T-cell (primary cell): Measurements from ENCODE around the gene NPC1L1. TPM values are rescaled to one million over a fixed set of nuclear protein-coding genes. Genes with fewer than 3 reads are reported as not detected.

Experiments used
- ATAC-seq, 4 experiments: fragments of 200-7000 bp in 3 of 4; fragments of 150-1000 bp in 1 of 4; cut with Tn5 transposase; replicated peaks in 1 of 4; 1 replicate in 3 of 4; 2 replicates in 1 of 4; pipeline ENCODE4 v1.10.0; 2021; ENCODE audit warnings: moderate library complexity in 3 of 4, mild to moderate bottlenecking in 2 of 4, moderate number of reproducible peaks in 1 of 4
- CTCF ChIA-PET, 2 donors: fragments of 300-600 bp; sonication (Branson Sonifier 250); formaldehyde crosslinking; loops; one replicate each; lab custom pipeline; 2022; ENCODE audit warnings: antibody characterized with exemption in 2 of 2; lab: Charles Lee
- POLR2A ChIA-PET, 2 donors: fragments of 300-600 bp; sonication (Branson Sonifier 250); formaldehyde crosslinking; loops; one replicate each; lab custom pipeline; 2022; ENCODE audit warnings: antibody characterized with exemption in 2 of 2; lab: Charles Lee
- DNase-seq, 35 experiments: peaks; one replicate each; pipeline versions ENCODE4 v3.0.0 to v3.0.0-alpha.2; 2013 to 2023
- H3K27ac ChIP-seq: one replicate; pipeline ENCODE4 v1.5.1; 2013; ENCODE audit warnings: low read length
- H3K27me3 ChIP-seq, 2 experiments: replicated peaks in 1 of 2; 1 replicate in 1 of 2; 2 replicates in 1 of 2; pipeline versions ENCODE4 v1.6.1 to v1.7.0; 2013; ENCODE audit warnings: low read length in 1 of 2, mixed read lengths in 1 of 2; ENCODE audit not compliant: control insufficient read depth in 2 of 2, insufficient read depth in 2 of 2; ENCODE audit errors: extremely low read depth in 1 of 2
- H3K36me3 ChIP-seq, 2 donors: 1 replicate in 1 of 2; 2 replicates in 1 of 2; pipeline versions ENCODE4 v1.6.1 to v1.7.0; 2013; ENCODE audit warnings: low read length in 1 of 2; ENCODE audit not compliant: control insufficient read depth in 2 of 2, insufficient read depth in 1 of 2; ENCODE audit errors: extremely low read depth in 1 of 2
- H3K4me1 ChIP-seq, 2 experiments: 1 replicate in 1 of 2; 2 replicates in 1 of 2; pipeline versions ENCODE4 v1.6.1 to v1.7.0; 2013; ENCODE audit warnings: low read length in 2 of 2, mixed read lengths in 1 of 2; ENCODE audit not compliant: insufficient read depth in 2 of 2, control insufficient read depth in 1 of 2; ENCODE audit errors: extremely low read depth in 1 of 2
- H3K4me3 ChIP-seq, 2 donors: 1 replicate in 1 of 2; 2 replicates in 1 of 2; pipeline versions ENCODE4 v1.5.1 to v1.7.0; 2013; ENCODE audit warnings: mild to moderate bottlenecking in 2 of 2, low read length in 1 of 2, moderate library complexity in 1 of 2; ENCODE audit not compliant: control insufficient read depth in 1 of 2; ENCODE audit errors: extremely low read depth in 1 of 2
- H3K9me3 ChIP-seq: 2 replicates; pipeline ENCODE4 v1.7.0; 2013
- H3K27ac Mint-ChIP-seq, 2 donors: one replicate each; pipeline ENCODE4 v1.8.0; 2020 to 2021; ENCODE audit warnings: mild to moderate bottlenecking in 2 of 2, mixed read lengths in 2 of 2
- H3K27me3 Mint-ChIP-seq, 2 donors: one replicate each; pipeline ENCODE4 v1.8.0; 2021 to 2022; ENCODE audit warnings: mixed read lengths in 2 of 2
- H3K36me3 Mint-ChIP-seq: one replicate; pipeline ENCODE4 v1.8.0; 2021; ENCODE audit warnings: mixed read lengths
- H3K4me1 Mint-ChIP-seq, 3 donors: one replicate each; pipeline ENCODE4 v1.8.0; 2020 to 2022; ENCODE audit warnings: mixed read lengths in 3 of 3, mild to moderate bottlenecking in 1 of 3
- H3K4me3 Mint-ChIP-seq, 3 donors: one replicate each; pipeline ENCODE4 v1.8.0; 2020 to 2022; ENCODE audit warnings: mild to moderate bottlenecking in 3 of 3, mixed read lengths in 3 of 3, moderate library complexity in 3 of 3
- H3K9me3 Mint-ChIP-seq, 3 donors: one replicate each; pipeline ENCODE4 v1.8.0; 2020 to 2022; ENCODE audit warnings: mixed read lengths in 3 of 3
- WGBS: methylation state at CpG from one replicate; pipeline ENCODE4 v1.1.5; 2013; ENCODE audit warnings: missing lambda C conversion rate; ENCODE audit not compliant: insufficient coverage; 5-methylcytosine and 5-hydroxymethylcytosine counted together
- total RNA-seq, 35 experiments: library from RNA in 6 of 35; stranded (reverse) in 6 of 35; fragments of 120-200 nt in 1 of 35; gene quantifications; one replicate each; pipeline versions ENCODE4 v1.2.1 to v1.2.4 and lab custom pipeline; 2013 to 2026

NPC1L1 gene
- total RNA-seq, 5 donors from 2014 or later (not counting 1 experiment from before 2014, with no cell fraction given), result 0.06 to 0.50 (median 0.10) TPM; not detected in 1

DNA sequence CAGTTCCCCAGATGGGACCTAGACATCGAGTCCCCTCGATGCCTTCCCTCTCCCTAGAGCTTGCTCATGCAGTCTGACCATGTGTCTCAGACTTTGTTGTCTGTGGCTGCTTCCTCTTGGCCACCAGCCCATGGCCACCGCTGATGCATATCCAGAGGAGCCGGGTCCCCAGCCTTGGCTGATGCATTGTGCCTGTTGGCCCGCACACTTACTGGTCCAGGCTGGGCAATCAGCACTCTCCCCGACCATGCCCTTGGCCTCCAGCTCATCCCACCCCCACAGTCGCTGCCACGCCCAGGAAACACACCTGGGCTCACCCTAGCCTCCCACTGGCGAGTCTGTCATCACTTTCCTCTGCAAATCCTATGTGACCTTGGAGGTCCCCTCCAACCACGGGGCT, 10.1 kb downstream of the NPC1L1 start:
- ChIA-PET POLR2A (no interaction called here), CTCF (no interaction called here)
- Mint-ChIP-seq H3K4me3 (no peak overlapping the region), H3K4me1 (no peaks in the 10 kb centered on the region), H3K9me3 (peaks cover 0 to 4% (median 0%) of the 10 kb centered on the region in 3 donors), H3K36me3 (no peaks in the 10 kb centered on the region), H3K27ac (no peak overlapping the region), H3K27me3 (peaks cover 0 to 3% of the 10 kb centered on the region in 2 donors)
- Histone ChIP-seq H3K9me3 (no peaks in the 10 kb centered on the region), H3K36me3 (no peaks in the 10 kb centered on the region), H3K4me1 (no peaks in the 10 kb centered on the region), H3K27ac (no peak overlapping the region), H3K4me3 (no peak overlapping the region), H3K27me3 (peaks cover 0 to 4% of the 10 kb centered on the region in 2 experiments)
- ATAC-seq, result no peak
- no peak for DNase-seq
- 73% methylated on average over 10 of the region's 10 CpGs for WGBS

DNA sequence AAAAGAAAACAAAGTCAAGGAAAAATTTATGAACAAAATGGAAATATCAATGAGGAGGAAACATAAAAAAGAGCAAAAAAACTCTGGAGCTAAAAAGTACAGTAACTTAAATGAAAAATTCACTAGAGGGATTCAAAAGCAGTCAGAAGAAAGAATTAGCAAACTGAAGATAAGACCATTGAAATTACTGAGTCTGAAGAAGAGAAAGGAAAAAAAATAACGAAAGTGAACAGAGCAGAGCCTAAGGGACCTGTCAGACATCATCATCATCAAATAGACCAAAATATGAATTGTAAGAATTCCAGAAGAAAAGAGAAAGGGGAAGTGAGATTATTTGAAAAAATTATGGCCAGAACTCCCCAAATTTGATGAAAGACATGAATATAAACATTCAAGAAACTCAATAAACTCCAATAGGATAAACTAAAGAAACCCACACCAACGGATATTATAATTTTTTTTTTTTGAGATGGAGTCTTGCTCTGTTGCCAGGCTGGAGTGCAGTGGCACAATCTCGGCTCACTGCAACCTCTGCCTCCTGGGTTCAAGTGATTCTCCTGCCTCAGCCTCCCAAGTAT, 16.2 kb downstream of the NPC1L1 start:
- Mint-ChIP-seq H3K9me3 (peaks cover 8 to 14% (median 11%) of the 10 kb centered on the region in 3 donors), H3K4me1 (no peaks in the 10 kb centered on the region), H3K27ac (no peak overlapping the region), H3K36me3 (peaks cover 10% of the 10 kb centered on the region), H3K4me3 (no peak overlapping the region), H3K27me3 (peaks cover 8 to 13% of the 10 kb centered on the region in 2 donors)
- ChIA-PET POLR2A (interaction anchor here in 1 of 2 donors (0.6 to 0.7 kb wide), 2 partner anchors 14 to 297 kb away, joined by 3 to 4 read pairs; no protein-coding TSS in a partner anchor), CTCF (interaction anchor here in 1 of 2 donors (0.5 to 0.6 kb wide), 3 partner anchors 47 to 541 kb away, joined by 3 to 6 read pairs (median 4); no protein-coding TSS in a partner anchor)
- Histone ChIP-seq H3K4me1 (no peaks in the 10 kb centered on the region), H3K27me3 (peaks cover 0 to 26% of the 10 kb centered on the region in 2 experiments), H3K36me3 (no peaks in the 10 kb centered on the region), H3K9me3 (no peaks in the 10 kb centered on the region), H3K4me3 (no peak overlapping the region), H3K27ac (no peak overlapping the region)
- ATAC-seq, result no peak
- DNase-seq, result no peak
- WGBS, result no CpG with 5 or more reads among the region's 3 CpGs

DNA sequence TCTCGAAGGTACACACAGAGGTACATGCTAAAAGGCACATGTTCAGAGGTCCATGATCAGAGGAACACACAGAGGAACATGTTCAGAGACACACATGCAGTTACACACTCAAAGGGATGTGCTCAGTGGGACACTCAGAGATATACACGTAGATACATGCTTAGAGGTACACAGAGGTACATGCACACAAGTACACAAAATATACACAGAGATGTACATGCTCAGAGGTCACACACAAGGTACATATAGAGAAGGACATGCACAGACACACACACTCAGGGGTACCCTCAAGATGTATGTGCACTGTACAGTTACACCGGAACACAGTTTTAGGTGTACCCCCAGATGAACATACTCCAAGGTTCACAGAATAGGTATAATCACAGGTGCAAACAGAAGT, 18.8 kb downstream of the NPC1L1 start:
- WGBS, result 76% methylated on average over 3 of the region's 3 CpGs
- Histone ChIP-seq H3K4me3 (no peak overlapping the region), H3K9me3 (no peaks in the 10 kb centered on the region), H3K4me1 (no peaks in the 10 kb centered on the region), H3K27ac (no peak overlapping the region), H3K36me3 (no peaks in the 10 kb centered on the region), H3K27me3 (peaks cover 0 to 33% of the 10 kb centered on the region in 2 experiments)
- H3K36me3 Mint-ChIP-seq, result peaks cover 10% of the 10 kb centered on the region
- peaks cover 8 to 11% (median 11%) of the 10 kb centered on the region in 3 donors for H3K9me3 Mint-ChIP-seq
- H3K4me3 Mint-ChIP-seq, result no peak overlapping the region
- ATAC-seq (no peak), DNase-seq (no peak)
- ChIA-PET CTCF (no interaction called here), POLR2A (interaction anchor here in 1 of 2 donors (0.6 kb wide), 1 partner anchor 55 kb away, joined by 5 read pairs; no protein-coding TSS in a partner anchor)
- no peaks in the 10 kb centered on the region for H3K4me1 Mint-ChIP-seq
- H3K27me3 Mint-ChIP-seq, result peaks cover 9 to 10% of the 10 kb centered on the region in 2 donors
- H3K27ac Mint-ChIP-seq, result no peak overlapping the region

DNA sequence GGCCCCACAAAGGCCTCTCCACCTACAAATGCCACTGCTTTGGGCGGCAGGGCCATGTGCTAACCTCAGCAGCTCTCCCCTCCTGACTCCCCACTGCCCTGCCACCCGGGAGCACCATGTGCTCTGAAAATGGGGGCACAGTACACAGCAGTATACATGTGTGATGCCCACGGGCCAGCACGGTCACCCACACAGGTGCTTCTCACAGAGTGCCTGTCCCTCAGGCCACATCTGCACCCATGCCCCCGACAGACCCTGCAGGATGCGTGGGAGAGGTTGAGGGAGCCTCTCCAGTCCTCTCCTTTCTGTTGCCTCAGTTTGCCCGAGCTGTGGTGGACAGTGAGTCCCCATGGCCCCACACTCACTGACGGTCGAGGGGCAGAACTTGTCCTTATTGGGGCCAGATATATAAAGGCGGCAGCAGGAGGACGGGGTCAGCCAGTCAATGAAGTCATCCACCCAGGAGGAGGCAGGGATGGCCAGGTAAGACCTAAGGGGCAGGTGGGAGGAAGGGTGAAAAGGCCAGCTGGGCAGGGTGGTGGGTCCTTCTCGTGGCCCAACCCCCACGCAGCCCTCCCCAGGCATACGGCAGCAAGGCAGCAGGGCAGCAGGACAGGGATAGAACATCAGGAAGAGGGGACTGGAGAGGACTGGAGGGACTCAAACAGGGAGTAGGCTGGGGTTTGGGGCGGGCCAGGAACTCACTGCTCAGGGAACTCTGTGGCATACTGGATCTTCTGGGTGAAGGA, 19.6 kb downstream of the NPC1L1 start:
- Histone ChIP-seq H3K27me3 (peaks cover 0 to 33% of the 10 kb centered on the region in 2 experiments), H3K36me3 (no peaks in the 10 kb centered on the region)

DNA sequence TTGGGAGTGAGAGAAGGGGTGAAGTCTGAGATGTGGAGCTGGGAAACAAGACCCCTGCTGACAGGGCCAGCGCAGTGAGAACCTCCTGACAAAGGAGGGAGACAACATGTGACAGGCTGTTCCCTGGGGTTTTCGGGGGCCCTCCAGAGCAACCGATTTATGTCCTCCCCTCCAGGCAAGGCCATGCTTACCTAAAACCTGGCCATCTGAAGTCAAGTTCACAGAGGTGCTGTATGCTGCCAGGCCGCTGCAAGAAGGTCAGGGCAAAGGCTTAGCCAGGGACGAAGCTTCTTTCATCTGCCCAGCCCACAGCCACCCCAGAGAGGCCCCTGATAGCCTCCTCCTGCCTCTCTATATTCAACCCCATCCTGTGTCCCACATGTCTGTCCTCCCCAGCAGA, 20.6 kb downstream of the NPC1L1 start:
- Mint-ChIP-seq H3K4me3 (no peak overlapping the region), H3K9me3 (peaks cover 8 to 11% (median 11%) of the 10 kb centered on the region in 3 donors)
- H3K9me3 ChIP-seq, result no peaks in the 10 kb centered on the region

More for the DNA sequence above, 19.6 kb downstream of the NPC1L1 start:
- peaks cover 9 to 10% of the 10 kb centered on the region in 2 donors for H3K27me3 Mint-ChIP-seq
- DNase-seq (no peak), ATAC-seq (no peak)
- peaks cover 8 to 11% (median 11%) of the 10 kb centered on the region in 3 donors for H3K9me3 Mint-ChIP-seq
- H3K4me1 Mint-ChIP-seq, result no peaks in the 10 kb centered on the region
- Histone ChIP-seq H3K9me3 (no peaks in the 10 kb centered on the region), H3K4me1 (no peaks in the 10 kb centered on the region), H3K27ac (no peak overlapping the region), H3K4me3 (no peak overlapping the region)
- POLR2A ChIA-PET, result no interaction called here
- peaks cover 10% of the 10 kb centered on the region for H3K36me3 Mint-ChIP-seq
- WGBS, result 87% methylated on average over 11 of the region's 15 CpGs
- no peak overlapping the region for H3K4me3 Mint-ChIP-seq
- CTCF ChIA-PET, result no interaction called here
- no peak overlapping the region for H3K27ac Mint-ChIP-seq

DNA sequence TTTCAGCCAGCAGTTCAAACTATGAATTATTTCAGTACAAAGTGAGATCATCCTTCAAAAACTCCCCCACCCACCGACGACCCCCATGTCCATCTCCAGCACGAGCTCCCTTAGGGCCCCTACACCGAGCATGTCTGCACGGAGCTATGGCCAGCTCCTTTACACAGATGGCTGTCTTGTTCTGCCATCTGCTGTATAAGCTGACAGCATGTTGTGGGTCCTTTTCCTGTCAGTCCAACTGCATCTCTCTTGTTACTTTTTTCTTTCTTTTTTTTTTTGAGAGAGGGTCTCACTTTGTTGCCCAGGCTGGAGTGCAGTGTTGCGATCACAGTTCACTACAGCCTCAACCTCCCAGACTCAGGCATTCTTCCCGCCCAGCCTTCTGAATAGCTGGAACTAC, 21.6 kb downstream of the NPC1L1 start:
- peaks cover 0 to 31% of the 10 kb centered on the region in 2 experiments for H3K27me3 ChIP-seq
- CTCF ChIA-PET, result no interaction called here
- H3K4me1 ChIP-seq, result no peaks in the 10 kb centered on the region
- peaks cover 5 to 6% (median 6%) of the 10 kb centered on the region in 3 donors for H3K9me3 Mint-ChIP-seq
- H3K4me3 Mint-ChIP-seq, result no peak overlapping the region
- H3K27ac ChIP-seq, result no peak overlapping the region
- POLR2A ChIA-PET, result no interaction called here
- H3K4me1 Mint-ChIP-seq, result no peaks in the 10 kb centered on the region
- peaks cover 5% of the 10 kb centered on the region for H3K36me3 Mint-ChIP-seq
- no peaks in the 10 kb centered on the region for H3K9me3 ChIP-seq
- ATAC-seq, result no peak
- peaks cover 9 to 10% of the 10 kb centered on the region in 2 donors for H3K27me3 Mint-ChIP-seq
- WGBS, result 87% methylated on average over 3 of the region's 7 CpGs
- H3K36me3 ChIP-seq, result no peaks in the 10 kb centered on the region
- no peak overlapping the region for H3K4me3 ChIP-seq
- DNase-seq, result no peak
- H3K27ac Mint-ChIP-seq, result no peak overlapping the region

More for the DNA sequence above, 20.6 kb downstream of the NPC1L1 start:
- H3K4me3 ChIP-seq, result no peak overlapping the region
- 91% methylated on average over 4 of the region's 5 CpGs for WGBS
- ChIA-PET POLR2A (no interaction called here), CTCF (no interaction called here)
- H3K27me3 ChIP-seq, result peaks cover 0 to 33% of the 10 kb centered on the region in 2 experiments
- no peaks in the 10 kb centered on the region for H3K4me1 Mint-ChIP-seq
- no peak for DNase-seq
- H3K27ac Mint-ChIP-seq, result no peak overlapping the region
- ATAC-seq, result no peak
- no peak overlapping the region for H3K27ac ChIP-seq
- no peaks in the 10 kb centered on the region for H3K4me1 ChIP-seq
- H3K36me3 ChIP-seq, result no peaks in the 10 kb centered on the region
- H3K27me3 Mint-ChIP-seq, result peaks cover 9 to 10% of the 10 kb centered on the region in 2 donors
- H3K36me3 Mint-ChIP-seq, result peaks cover 10% of the 10 kb centered on the region
